SK-N-MC (cell line): ENCODE data around the gene SLAMF6.

Experiments used
- EZH2 ChIP-seq: fragments of 200-600 bp; sonication (generic); IDR thresholded peaks from one replicate; pipeline ENCODE4 v1.6.1; 2017; ENCODE audit warnings: antibody characterized with exemption
- FOXP2 ChIP-seq: optimal IDR thresholded peaks from 2 replicates; pipeline ENCODE3; 2011; ENCODE audit warnings: mild to moderate bottlenecking, moderate library complexity; ENCODE audit not compliant: insufficient read depth; ENCODE audit errors: extremely low read length, control extremely low read depth
- POLR2AphosphoS5 ChIP-seq: IDR thresholded peaks from 2 replicates; pipeline ENCODE4 v1.6.1; 2012; ENCODE audit warnings: mild to moderate bottlenecking, low read depth, low read length, borderline replicate concordance

DNA sequence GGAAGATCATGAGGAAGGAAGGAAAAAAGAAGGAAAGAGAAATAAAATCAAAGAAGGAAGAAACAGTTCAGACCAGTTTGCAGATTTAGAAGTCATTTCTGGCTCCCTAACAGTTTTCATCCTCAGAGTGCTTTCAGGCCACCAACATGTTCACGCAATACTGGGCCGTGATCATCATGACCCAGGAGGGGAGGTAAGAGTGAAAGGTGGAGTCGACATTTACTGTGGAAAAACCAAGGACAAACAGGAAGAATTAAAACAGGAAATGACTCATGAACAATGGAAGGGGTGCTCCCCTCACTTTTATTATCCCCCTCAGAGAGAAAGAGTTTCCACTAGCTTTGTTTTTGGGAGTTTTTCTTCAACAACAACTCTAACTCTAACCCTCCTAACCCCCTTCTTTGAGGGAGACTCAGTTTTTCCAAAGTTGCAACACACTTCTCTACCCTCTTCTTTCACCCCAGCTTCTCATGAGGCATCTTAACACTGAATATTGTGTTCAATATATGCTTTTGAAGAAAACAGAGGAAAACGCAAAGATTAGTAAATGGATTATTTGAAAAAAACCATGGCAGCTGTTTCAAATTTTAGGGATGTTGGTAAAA is 62.3 kb downstream of the SLAMF6 start:
- no peak for TF ChIP-seq POLR2AphosphoS5
- no peak for TF ChIP-seq EZH2
- no peak for TF ChIP-seq FOXP2
